A549 (cell line): Measurements from ENCODE around the gene MAPK12.

Experiments used
- HDAC2 ChIP-seq: fragments of 200-600 bp; sonication (generic); IDR thresholded peaks from 2 replicates; pipeline ENCODE4 v1.6.1; 2016
- MAFK ChIP-seq: fragments of 450-650 bp; IDR thresholded peaks from 2 replicates; pipeline ENCODE4 v1.6.1; 2014; ENCODE audit not compliant: partially characterized antibody
- POLR2A ChIP-seq: IDR thresholded peaks from 2 replicates; pipeline ENCODE4 v1.6.1; 2012; ENCODE audit warnings: mild to moderate bottlenecking, low read length
- POLR2AphosphoS2 ChIP-seq: conservative IDR thresholded peaks from 2 replicates; pipeline ENCODE4 v1.6.1; 2012; ENCODE audit warnings: low read length, improper control_type of control experiment, inconsistent platforms
- TP53 ChIP-seq: fragments of 250-450 bp; sonication (Bioruptor Pico); IDR thresholded peaks from 2 replicates; pipeline ENCODE4 v1.5.0; 2021; ENCODE audit warnings: mild to moderate bottlenecking, moderate library complexity
- TF ChIP-seq, protein P1 (sequence below): fragments of >200 bp; sonication (Bioruptor Twin); formaldehyde crosslinking; IDR thresholded peaks from 3 replicates; pipeline ENCODE4 v1.5.1; 2016

DNA sequence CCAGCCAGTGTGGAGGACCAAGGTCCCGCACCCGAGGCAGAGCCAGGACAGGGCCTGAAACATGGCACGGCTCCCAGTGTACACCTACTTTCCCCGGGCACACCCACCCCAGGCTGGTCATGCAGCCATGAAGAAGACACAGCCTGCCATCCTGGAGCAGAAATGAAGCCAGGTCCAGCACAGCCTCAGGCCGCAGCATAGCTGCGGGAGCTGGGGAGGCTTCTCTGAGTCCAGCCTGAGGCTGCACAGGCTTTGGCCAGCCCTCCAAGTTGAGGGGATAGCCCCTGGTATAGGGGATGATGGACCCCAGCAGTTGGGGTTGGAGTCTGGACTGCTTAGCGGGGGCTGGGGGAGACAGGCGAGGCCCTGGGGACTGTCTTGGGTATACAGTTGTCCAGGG, 7.5 kb downstream of the MAPK12 start:
- TF ChIP-seq MAFK (no peak), TP53 (no peak), POLR2AphosphoS2 (no peak), POLR2A (no peak), HDAC2 (no peak)
- TF ChIP-seq, protein P1, sequence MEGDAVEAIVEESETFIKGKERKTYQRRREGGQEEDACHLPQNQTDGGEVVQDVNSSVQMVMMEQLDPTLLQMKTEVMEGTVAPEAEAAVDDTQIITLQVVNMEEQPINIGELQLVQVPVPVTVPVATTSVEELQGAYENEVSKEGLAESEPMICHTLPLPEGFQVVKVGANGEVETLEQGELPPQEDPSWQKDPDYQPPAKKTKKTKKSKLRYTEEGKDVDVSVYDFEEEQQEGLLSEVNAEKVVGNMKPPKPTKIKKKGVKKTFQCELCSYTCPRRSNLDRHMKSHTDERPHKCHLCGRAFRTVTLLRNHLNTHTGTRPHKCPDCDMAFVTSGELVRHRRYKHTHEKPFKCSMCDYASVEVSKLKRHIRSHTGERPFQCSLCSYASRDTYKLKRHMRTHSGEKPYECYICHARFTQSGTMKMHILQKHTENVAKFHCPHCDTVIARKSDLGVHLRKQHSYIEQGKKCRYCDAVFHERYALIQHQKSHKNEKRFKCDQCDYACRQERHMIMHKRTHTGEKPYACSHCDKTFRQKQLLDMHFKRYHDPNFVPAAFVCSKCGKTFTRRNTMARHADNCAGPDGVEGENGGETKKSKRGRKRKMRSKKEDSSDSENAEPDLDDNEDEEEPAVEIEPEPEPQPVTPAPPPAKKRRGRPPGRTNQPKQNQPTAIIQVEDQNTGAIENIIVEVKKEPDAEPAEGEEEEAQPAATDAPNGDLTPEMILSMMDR, result no peak
